Measurements from ENCODE around the gene ZNF385B.

- TF ChIP-seq POLR2A (IDR thresholded peaks at IDR 0.05) (no peak), CTCF (IDR thresholded peaks at IDR 0.05 in 4 of 5, conservative IDR thresholded peaks at IDR 0.05 in 1 of 5) (no peak)
Measured at GRCh38 chr2:179613701-179614100, 247.7 kb downstream of the ZNF385B start.
